ENCODE results near the gene SUPT3H.

DNA sequence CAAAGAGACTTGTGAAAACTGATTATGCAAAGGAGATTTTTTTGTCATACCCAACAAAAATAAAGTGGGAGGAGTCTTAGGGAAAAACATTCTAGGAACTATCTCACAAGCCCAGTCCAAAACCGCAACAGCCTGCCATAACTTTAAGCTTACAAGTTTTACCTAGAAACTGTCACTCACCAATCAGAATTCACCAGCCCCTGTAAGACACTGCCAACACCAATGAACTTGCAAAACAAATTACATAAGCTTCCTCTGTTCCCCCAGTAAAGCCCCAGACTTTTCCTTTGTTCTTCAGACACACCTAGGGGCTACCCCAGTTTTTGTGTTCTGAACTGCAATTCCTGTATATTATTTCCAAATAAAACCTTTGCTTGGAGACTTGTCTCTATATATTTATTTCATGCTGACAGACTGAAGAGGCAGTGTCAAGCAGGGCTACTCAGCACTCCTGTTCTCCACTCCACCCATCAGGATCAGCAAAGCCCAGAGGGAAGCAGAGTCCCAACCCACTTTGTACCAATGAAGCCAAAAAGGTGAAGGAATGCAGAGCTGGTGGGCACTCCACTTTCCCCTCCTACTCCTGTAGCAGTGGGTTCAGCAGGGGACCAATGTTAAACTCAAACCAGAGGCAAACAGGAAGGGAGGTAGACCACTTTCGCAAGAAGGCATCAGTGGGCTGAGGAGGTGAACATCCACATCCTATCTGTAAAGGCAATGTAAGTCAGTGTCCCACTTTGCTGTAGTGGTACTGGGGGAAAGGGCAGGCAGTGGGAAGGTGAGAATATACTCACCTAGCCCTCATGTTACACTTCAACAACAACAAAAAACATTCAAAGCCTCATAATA lies 192.1 kb downstream of the SUPT3H start:
- no peak for TF ChIP-seq FOXA1 (IDR thresholded peaks at IDR 0.05)
- TF ChIP-seq, protein P1, sequence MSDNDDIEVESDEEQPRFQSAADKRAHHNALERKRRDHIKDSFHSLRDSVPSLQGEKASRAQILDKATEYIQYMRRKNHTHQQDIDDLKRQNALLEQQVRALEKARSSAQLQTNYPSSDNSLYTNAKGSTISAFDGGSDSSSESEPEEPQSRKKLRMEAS (IDR thresholded peaks at IDR 0.05): no peak
- TF ChIP-seq RAD21 (IDR thresholded peaks at IDR 0.05): no peak
- TF ChIP-seq, protein P2, sequence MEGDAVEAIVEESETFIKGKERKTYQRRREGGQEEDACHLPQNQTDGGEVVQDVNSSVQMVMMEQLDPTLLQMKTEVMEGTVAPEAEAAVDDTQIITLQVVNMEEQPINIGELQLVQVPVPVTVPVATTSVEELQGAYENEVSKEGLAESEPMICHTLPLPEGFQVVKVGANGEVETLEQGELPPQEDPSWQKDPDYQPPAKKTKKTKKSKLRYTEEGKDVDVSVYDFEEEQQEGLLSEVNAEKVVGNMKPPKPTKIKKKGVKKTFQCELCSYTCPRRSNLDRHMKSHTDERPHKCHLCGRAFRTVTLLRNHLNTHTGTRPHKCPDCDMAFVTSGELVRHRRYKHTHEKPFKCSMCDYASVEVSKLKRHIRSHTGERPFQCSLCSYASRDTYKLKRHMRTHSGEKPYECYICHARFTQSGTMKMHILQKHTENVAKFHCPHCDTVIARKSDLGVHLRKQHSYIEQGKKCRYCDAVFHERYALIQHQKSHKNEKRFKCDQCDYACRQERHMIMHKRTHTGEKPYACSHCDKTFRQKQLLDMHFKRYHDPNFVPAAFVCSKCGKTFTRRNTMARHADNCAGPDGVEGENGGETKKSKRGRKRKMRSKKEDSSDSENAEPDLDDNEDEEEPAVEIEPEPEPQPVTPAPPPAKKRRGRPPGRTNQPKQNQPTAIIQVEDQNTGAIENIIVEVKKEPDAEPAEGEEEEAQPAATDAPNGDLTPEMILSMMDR (IDR thresholded peaks at IDR 0.05; ENCODE audit: low read depth, low read length, missing input control): no peak
- TF ChIP-seq, protein P3, sequence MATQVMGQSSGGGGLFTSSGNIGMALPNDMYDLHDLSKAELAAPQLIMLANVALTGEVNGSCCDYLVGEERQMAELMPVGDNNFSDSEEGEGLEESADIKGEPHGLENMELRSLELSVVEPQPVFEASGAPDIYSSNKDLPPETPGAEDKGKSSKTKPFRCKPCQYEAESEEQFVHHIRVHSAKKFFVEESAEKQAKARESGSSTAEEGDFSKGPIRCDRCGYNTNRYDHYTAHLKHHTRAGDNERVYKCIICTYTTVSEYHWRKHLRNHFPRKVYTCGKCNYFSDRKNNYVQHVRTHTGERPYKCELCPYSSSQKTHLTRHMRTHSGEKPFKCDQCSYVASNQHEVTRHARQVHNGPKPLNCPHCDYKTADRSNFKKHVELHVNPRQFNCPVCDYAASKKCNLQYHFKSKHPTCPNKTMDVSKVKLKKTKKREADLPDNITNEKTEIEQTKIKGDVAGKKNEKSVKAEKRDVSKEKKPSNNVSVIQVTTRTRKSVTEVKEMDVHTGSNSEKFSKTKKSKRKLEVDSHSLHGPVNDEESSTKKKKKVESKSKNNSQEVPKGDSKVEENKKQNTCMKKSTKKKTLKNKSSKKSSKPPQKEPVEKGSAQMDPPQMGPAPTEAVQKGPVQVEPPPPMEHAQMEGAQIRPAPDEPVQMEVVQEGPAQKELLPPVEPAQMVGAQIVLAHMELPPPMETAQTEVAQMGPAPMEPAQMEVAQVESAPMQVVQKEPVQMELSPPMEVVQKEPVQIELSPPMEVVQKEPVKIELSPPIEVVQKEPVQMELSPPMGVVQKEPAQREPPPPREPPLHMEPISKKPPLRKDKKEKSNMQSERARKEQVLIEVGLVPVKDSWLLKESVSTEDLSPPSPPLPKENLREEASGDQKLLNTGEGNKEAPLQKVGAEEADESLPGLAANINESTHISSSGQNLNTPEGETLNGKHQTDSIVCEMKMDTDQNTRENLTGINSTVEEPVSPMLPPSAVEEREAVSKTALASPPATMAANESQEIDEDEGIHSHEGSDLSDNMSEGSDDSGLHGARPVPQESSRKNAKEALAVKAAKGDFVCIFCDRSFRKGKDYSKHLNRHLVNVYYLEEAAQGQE (IDR thresholded peaks at IDR 0.05): no peak
